NCI-H2227 (cell line): Measurements from ENCODE around the gene THAP2.
"Not testable (repeated sequence)": the region's sequence is repeated elsewhere in the genome, so short reads cannot be mapped to it uniquely, and the experiment has no call there.

Source experiments
- DNase-seq: peaks from one replicate; lab custom pipeline; 2025; ENCODE audit not compliant: unreplicated experiment; lab: John Stamatoyannopoulos, UW

The THAP2 gene

GRCh38 chr12:71661977-71662530, 2.0 kb upstream of the THAP2 start:
- DNase-seq = no peak

GRCh38 chr12:71662849-71663560, 1.1 kb upstream of the THAP2 start:
- peak; percentile 65 for DNase-seq

- no peak for DNase-seq
Measured at GRCh38 chr12:71664411-71665089, 449 bp downstream of the THAP2 start.

GRCh38 chr12:71665090-71665463, 976 bp downstream of the THAP2 start:
- DNase-seq = no peak

GRCh38 chr12:71666259-71666658, 2.2 kb downstream of the THAP2 start:
- no peak for DNase-seq

GRCh38 chr12:71671311-71671710, 7.2 kb downstream of the THAP2 start:
- no peak for DNase-seq

GRCh38 chr12:71671816-71672215, 7.7 kb downstream of the THAP2 start:
- no peak for DNase-seq

GRCh38 chr12:71682466-71682865, 18.4 kb downstream of the THAP2 start:
- DNase-seq = no peak

- no peak for DNase-seq
Measured at GRCh38 chr12:71683633-71684032, 19.5 kb downstream of the THAP2 start.

GRCh38 chr12:71684081-71684480, 20.0 kb downstream of the THAP2 start:
- no peak for DNase-seq

GRCh38 chr12:71685312-71685906, 21.3 kb downstream of the THAP2 start:
- peak; percentile 21 for DNase-seq

- peak; percentile 93 for DNase-seq
Measured at GRCh38 chr12:71685914-71686657, 22.0 kb downstream of the THAP2 start, which contains the start of gene TMEM19. Gene TMEM19 (plus strand): TSS chr12:71686082. CDS start chr12:71686681, 599 bp downstream.

GRCh38 chr12:71686658-71687025, 22.5 kb downstream of the THAP2 start:
- DNase-seq = no peak

GRCh38 chr12:71687172-71687571, 23.1 kb downstream of the THAP2 start:
- not testable (repeated sequence) for DNase-seq

- DNase-seq = no peak
Measured at GRCh38 chr12:71688961-71689570, 25.0 kb downstream of the THAP2 start.

GRCh38 chr12:71691504-71692129, 27.5 kb downstream of the THAP2 start:
- DNase-seq = no peak

- DNase-seq = no peak
Measured at GRCh38 chr12:71693126-71693525, 29.0 kb downstream of the THAP2 start.

GRCh38 chr12:71693651-71694050, 29.6 kb downstream of the THAP2 start:
- DNase-seq = not testable (repeated sequence)

GRCh38 chr12:71694099-71694820, 30.2 kb downstream of the THAP2 start:
- DNase-seq = no peak

GRCh38 chr12:71695782-71696181, 31.7 kb downstream of the THAP2 start:
- DNase-seq = no peak
